WI38 (cell line): ENCODE results near the gene HERPUD1.
A peak's percentile ranks its signal among the peaks of the same experiment; 100 is the strongest.
"Not testable (repeated sequence)": the region's sequence is repeated elsewhere in the genome, so short reads cannot be mapped to it uniquely, and the experiment has no call there.

Experiments used
- H3K4me3 ChIP-seq: 2 replicates; pipeline ENCODE4 v1.5.1; 2011; ENCODE audit warnings: low read depth, mild to moderate bottlenecking, control low read depth, low read length
- CTCF ChIP-seq: IDR thresholded peaks from 2 replicates; pipeline ENCODE4 v1.5.1; 2012; ENCODE audit warnings: low read depth, mild to moderate bottlenecking, control low read depth, low read length

HERPUD1 gene

GRCh38 chr16:56984639-56985038, 52.7 kb downstream of the HERPUD1 start:
- TF ChIP-seq CTCF = no peak
- no peak overlapping the region for H3K4me3 ChIP-seq

GRCh38 chr16:56985288-56985961, 53.5 kb downstream of the HERPUD1 start:
- no peak for TF ChIP-seq CTCF
- no peak overlapping the region for H3K4me3 ChIP-seq

- TF ChIP-seq CTCF = no peak
- H3K4me3 ChIP-seq = no peak overlapping the region
Observed at GRCh38 chr16:56985962-56986360, 54.0 kb downstream of the HERPUD1 start.

- no peak for TF ChIP-seq CTCF
- no peak overlapping the region for H3K4me3 ChIP-seq
Observed at GRCh38 chr16:56986361-56986760, 54.4 kb downstream of the HERPUD1 start.

- not testable (repeated sequence) for H3K4me3 ChIP-seq
Observed at GRCh38 chr16:56986908-56987307, 55.0 kb downstream of the HERPUD1 start.

- H3K4me3 ChIP-seq = no peak overlapping the region
- TF ChIP-seq CTCF = no peak
Observed at GRCh38 chr16:56987692-56988091, 55.8 kb downstream of the HERPUD1 start.

- peak overlapping the region; percentile 77 for H3K4me3 ChIP-seq
- no peak for TF ChIP-seq CTCF
Observed at GRCh38 chr16:56988161-56988947, 56.4 kb downstream of the HERPUD1 start.
